Hindlimb muscle (tissue), 1 donor: ENCODE results near the gene THRB. TPM values are rescaled to one million over a fixed set of nuclear protein-coding genes. Genes with fewer than 3 reads are reported as not detected.

ENCODE experiments used
- DNase-seq: peaks from one replicate; pipeline ENCODE4 v3.0.0-alpha.2; 2013
- polyA plus RNA-seq: library from polyadenylated mRNA; unstranded; fragments of 120-200 nt; gene quantifications from one replicate; pipeline ENCODE4 v1.2.1, GENCODE V29; 2013; ENCODE audit not compliant: insufficient read length

The THRB gene
- polyA plus RNA-seq, 1 donor: 1.3 TPM

DNA sequence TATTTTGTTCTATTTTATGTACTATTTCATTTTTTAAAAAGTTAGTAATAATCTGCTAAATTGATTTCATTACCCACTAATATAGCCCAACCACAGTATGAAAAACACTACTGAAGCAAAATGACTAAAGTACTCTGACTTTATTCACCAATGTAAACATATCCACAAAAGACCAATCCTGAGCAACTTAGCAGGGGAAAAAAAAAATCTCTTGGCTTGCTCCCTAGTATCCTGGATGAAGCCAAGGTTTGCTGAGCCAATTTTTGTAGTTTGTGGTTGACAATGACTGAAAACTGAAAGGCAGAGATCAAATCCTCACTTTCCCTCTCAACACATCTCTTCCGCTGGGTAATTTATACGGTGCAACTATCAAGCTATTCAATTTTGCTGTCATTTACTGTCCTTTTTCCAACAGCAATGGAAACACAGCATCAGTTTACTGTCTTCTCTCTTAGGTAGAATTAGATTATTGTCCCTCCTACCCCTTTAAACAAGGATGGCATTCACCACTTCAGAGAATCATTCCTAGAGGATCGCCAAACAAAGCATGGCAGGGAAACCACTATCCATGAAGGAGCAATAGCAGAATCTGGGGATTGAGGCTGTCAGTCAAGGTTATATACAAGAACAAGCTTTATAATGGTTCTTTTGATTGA lies 149.7 kb downstream of the THRB start:
- DNase-seq: peak; percentile 48

DNA sequence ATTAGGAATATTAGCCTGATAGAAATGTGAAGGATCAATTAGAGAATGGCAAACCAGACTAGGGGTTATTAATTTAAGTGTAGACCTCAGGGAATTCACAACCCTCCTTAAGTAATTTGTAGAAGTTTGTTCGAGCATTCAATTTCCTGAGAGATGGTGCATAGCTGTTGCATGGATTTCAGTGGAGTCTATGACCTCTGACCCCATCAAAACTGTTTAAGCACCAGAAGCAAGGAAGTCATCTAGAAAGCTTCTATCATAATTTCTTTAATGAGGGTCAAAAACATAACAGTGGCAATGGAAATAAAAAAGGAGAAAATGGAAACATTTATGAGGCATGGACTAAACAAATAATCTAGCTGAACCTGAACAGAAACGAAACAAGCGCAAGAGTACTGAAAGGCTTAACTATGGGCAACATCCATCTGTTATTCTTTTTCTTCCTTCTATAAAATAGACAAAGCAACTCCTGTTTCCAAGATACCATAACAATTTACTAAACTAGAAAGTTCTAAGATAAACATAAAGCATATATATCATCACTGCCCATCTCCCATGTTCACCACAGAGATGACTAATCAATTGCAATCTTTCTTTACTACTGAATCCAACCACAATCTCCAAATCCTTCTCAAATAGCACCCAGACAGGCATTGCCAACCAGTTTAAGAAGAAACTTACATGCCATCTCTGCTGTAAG lies 151.4 kb downstream of the THRB start:
- DNase-seq: no peak

DNA sequence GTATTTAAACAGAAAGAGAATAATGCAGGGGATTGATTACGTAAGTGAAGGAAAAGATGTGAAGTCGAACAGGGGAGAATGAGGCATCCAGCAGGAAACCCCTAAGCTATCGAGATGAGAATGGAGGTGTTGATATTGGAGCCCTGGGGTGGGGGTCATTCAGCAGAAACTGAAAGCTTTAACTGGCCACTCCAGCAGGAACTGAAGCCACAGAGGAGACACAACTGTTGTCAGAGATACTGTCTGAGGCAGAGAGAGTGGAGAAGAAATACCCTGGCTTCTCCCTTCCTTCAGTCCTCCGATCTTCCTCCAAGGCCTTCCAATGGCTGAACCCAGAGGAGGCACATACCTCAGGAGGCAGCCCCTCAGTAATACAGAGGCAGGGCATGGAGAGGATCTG lies 152.4 kb downstream of the THRB start:
- no peak for DNase-seq

- DNase-seq: no peak
These were observed 153.0 kb downstream of the THRB start for GRCh38 chr3:24341668-24342067.

GRCh38 chr3:24340966-24341365 lies 153.7 kb downstream of the THRB start:
- no peak for DNase-seq

DNA sequence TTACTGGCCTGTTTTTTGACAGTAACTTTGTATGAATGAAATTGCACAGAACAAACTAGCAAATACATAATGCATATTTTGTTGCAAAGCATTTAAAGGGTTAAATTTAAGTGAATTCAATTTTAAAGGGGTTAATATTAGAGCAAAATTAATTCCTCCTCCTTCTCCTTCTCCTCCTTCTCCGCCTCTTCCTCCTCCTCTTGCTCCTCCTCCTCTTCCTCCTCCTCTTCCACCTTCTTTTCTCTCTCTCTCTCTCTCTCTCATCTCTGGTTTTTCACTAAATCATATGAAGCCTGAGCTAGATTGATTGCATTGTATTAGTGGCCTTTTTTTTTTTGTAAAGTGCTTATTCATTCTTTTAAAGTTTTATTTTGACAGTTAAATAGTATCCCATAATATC lies 154.5 kb downstream of the THRB start:
- DNase-seq: no peak

- no peak for DNase-seq
These were observed 155.3 kb downstream of the THRB start for GRCh38 chr3:24339266-24339825.

DNA sequence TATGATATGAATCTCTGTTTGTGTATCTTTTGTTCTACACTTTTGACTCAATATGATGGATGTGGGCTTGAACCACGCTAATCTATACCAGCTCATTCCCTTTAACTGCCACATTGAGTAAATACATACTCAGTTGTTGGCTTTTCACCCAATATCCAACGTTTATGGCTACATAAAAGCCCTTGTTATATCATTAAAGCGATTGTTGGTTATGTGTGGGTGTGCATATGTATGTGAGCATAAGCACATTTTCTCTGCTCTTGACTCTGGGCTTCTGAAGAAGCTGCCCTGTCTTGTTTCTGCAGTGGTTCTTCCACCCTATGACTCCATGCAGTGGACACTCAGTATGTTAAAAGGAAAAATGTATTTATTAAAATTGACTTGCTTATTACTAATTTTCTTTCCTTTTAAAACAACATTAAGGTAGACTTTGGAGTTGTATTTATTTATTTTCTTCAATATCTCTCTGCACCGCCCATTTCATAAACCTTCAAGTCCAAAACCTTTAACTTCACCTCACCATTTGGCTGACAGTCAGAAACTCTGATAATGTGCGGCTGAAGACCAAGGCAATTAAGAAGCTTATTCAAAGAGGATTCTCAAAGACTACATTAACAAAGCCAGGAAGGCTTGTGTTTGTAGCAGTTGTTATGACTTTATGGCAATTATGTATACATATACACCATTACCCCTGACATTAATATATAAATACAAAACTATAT lies 156.1 kb downstream of the THRB start:
- DNase-seq: no peak

GRCh38 chr3:24336101-24336500 lies 158.5 kb downstream of the THRB start:
- no peak for DNase-seq

DNA sequence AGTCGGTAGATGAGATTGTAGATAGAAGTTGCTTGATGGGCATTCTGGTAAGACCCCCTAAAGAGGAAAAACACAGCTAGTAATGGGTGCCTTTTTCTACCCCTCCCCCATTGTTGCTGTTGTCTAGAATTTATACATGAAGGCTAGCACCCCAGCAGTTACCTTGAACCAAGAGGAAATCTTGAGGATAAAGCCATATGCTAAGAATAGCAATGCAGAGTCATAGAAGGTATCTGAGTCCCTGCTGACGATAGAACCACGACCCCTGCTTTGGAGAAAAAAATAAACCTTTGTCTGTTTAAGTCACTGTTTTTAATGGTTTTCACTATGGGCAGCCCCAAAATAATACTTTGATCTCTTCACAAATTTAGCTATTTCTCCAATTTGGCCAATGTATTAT lies 162.6 kb downstream of the THRB start:
- no peak for DNase-seq

DNA sequence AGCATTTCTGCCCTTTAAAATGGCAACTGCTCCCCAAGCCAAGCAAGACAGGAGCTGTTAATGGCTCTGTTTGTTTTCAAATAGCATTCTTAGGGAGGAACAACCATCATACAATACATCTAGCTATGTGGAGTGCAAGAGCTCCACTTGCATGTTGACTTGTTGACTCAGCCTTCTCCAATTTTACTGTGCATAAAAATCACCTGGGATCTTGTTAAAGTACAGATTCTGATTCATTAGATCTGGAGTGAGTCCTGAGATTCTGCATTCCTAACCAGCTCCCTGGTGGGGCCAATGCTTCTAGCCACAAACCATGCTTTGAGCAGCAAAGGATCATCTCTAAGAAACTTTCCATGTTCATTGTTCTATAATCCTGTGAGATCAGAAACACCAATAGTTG lies 171.4 kb downstream of the THRB start:
- DNase-seq: no peak

DNA sequence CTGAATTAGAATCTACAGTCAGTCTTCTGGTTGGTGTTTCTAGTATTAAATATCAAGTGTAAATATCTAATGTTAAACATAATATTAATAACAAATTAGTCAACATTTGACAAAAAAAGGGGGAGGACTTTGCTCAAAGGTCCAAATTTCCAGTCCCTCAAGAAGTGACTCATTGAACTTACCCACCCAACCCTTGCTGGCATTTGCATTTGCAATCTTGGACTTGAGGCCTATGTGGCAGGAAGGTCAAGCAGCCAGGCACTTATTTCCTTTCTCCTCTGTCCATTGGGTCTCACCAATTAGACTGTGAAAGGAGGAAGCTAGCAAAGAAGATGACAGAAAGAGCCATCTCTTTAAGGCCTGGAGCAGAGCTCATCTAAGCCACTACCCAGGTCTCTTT lies 174.0 kb downstream of the THRB start:
- DNase-seq: no peak

GRCh38 chr3:24318677-24319287 lies 175.9 kb downstream of the THRB start:
- DNase-seq: no peak

DNA sequence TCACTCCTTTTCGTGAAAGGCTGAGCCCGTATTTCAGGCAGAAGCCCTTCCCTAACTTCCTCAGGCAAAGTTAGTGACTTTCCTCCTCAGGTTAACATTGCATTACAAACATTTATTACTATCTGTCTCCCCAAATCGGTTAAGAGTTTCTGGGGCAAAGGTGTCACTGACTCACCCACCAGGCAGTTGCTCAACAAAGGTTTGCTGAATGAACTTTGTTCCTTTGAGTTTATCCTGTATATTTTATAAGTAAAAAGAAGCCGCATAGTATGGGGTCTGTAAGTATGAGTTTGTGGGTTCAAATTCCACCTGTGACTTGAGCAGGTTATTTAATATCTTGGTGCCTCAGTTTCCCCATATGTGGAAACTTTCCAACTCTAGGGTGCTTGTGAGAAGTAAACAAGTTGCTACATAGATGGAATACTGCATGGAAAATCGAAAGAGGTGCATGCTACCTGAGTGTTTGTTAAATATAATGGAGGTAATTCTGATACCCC lies 177.7 kb downstream of the THRB start:
- no peak for DNase-seq

GRCh38 chr3:24315971-24316370 lies 178.7 kb downstream of the THRB start:
- DNase-seq: no peak

- DNase-seq: no peak
These were observed 179.3 kb downstream of the THRB start for GRCh38 chr3:24315356-24315755.

GRCh38 chr3:24311881-24312280 lies 182.8 kb downstream of the THRB start:
- no peak for DNase-seq

DNA sequence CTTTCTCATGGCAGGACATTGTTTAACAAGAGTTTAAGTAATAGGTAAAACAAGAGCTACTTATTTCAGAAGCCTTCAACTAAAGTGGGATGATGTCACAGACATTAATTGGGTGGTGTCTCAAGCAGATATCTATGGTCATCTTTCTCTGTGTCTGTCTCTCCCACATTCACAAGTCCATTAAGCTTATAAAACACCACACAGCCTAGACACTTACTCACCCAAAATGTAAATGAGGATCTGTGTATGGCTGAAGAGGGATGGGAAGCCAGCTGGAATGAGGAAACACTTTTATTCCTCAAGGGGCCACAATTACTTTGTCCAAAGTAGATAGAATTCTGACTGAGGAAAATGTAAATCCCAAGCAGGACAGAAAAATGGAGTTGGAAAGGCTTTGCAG lies 183.8 kb downstream of the THRB start:
- DNase-seq: no peak

- DNase-seq: no peak
These were observed 188.1 kb downstream of the THRB start for GRCh38 chr3:24306518-24306917.

GRCh38 chr3:24305795-24306467 lies 188.7 kb downstream of the THRB start:
- DNase-seq: no peak

- no peak for DNase-seq
These were observed 191.4 kb downstream of the THRB start for GRCh38 chr3:24303057-24303754.

- DNase-seq: no peak
These were observed 192.3 kb downstream of the THRB start for GRCh38 chr3:24302396-24302795.
